Uterus (tissue), 2 donors: ENCODE data around the gene CHST8.

ENCODE experiments used
- CTCF ChIP-seq, 4 experiments: fragments of 200-600 bp in 2 of 4; fragments of 450-650 bp in 2 of 4; sonication (generic) in 2 of 4; IDR thresholded peaks; one replicate each; pipeline ENCODE4 v1.5.1; 2016 to 2019; ENCODE audit warnings: antibody characterized with exemption in 4 of 4, mild to moderate bottlenecking in 2 of 4, moderate library complexity in 1 of 4
- POLR2A ChIP-seq, 2 donors: fragments of 450-650 bp; IDR thresholded peaks; one replicate each; pipeline ENCODE4 v1.6.1; 2016; ENCODE audit warnings: antibody characterized with exemption in 2 of 2, mild to moderate bottlenecking in 1 of 2, moderate library complexity in 1 of 2

DNA sequence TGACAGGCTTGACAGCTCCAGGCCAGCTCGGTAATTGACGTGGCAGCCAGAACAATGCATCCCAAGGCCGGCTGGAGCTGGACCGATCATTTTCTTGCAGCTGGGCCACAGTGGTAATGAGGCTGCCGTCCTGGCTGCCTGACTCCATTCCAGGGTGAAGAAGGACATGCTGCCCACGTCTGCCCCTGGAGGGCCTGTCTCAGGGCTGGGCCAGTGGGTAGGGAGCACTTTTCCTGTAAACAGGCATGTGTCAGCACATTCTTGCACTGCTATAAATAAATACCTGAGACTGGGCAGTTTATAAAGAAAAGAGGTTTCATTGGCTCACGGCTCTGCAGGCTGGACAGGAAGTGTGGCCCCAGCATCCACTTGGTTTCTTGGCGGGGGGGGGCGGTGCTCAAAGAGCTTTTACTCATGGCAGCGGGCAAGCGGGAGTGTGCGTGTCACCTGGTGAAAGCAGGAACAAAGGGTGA is 136.8 kb downstream of the CHST8 start:
- TF ChIP-seq POLR2A (IDR thresholded peaks at IDR 0.05), result no peak
- TF ChIP-seq CTCF (IDR thresholded peaks at IDR 0.05), result no peak
